GM12873 (cell line): ENCODE measurements around the gene AP4E1.

Source experiments
- CTCF ChIP-seq: IDR thresholded peaks from 2 replicates; pipeline ENCODE4 v1.5.1; 2012; ENCODE audit warnings: low read depth, mild to moderate bottlenecking, moderate library complexity, low read length, control low read depth; ENCODE audit not compliant: insufficient read depth; ENCODE audit errors: missing control alignments

Gene AP4E1

DNA sequence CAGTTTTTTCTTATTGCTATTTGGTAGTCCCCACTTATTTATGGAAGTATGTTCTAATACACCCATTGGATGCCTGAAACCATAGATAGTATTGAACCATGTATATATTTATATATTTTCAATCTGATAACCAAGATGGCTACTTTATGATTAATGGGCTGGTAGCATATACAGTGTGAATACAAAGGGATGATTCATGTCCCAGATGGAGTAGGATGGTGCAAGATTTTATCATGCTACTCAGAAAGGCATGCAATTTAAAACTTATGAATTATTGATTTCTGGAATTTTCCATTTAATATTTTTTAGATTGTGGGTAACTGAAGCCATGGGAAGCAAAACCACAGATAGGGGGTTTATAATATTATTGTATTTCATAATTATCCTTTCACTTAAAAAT, 35.2 kb downstream of the AP4E1 start:
- TF ChIP-seq CTCF = no peak

DNA sequence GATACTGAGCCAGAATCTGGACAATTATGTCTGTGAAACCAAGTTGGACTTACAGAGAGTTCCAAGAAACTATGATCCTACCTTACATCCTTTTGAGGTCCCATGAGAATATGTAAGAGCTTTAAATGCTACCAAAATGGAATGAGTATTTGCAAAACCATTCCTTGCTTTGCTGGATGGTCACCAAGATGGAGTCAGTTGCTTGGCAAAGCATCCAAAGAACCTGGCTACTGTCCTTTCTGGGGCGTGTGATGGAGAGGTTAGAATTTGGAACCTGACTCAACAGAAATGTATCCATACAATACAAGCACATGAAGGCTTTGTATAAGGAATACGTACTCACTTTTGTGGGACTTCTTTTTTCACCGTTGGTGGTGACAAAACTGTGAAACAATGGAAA, 36.2 kb downstream of the AP4E1 start:
- TF ChIP-seq CTCF = no peak

DNA sequence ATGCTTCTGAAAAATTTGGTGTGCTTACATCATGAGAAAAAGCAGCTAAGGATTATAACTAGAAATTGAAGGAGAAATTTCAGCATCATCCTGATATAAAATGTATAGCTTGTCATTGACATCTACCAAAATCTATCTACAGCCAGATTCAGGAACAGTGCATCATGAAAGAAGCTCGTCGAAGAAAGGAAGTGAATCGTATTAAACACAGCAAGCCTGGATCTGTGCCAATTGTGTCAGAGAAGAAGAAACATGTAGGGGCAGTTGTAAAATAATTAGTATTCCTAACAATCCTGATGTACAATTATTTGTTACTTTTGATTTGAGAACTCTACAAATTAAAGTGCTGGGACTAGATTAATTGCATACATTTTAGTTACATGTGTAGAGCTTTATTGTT, 37.2 kb downstream of the AP4E1 start:
- no peak for TF ChIP-seq CTCF

GRCh38 chr15:50953302-50953701, 44.8 kb downstream of the AP4E1 start:
- no peak for TF ChIP-seq CTCF

DNA sequence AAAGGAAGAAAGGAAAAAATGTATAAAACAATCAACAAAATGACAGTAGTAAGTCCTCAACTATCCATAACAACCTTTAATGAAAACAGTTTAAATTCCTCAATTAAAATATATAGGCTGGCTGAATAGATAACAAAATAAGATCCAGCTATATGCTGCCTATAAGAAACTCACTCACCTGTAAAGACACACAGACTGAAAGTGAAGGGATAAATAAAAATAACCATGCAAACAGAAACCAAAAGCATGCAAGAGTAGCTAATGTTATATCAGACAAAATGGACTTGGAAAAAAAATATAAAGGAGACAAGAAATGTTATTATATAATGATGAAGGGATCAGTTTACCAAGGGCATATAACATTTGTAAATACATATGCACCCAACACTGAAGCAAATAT, 51.2 kb downstream of the AP4E1 start:
- no peak for TF ChIP-seq CTCF

DNA sequence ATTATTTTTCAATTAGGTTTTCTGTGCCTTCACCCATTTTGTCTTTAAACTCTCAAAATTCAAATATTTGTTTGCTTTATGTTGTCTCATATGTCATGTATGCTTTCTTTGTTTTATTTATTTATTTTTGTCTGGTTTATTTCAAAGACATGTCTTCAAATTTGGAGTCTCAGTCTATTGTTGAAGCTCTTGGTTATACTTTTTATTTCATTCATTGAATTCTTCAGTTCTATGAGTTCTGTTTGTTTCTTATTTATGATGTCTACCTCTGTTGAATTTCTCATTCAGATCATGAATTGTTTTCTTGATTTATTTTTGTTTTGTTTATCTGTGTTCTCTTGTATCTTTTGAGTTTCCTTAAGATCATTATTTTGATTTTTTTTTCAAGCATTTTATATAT, 55.6 kb downstream of the AP4E1 start:
- TF ChIP-seq CTCF = no peak

- TF ChIP-seq CTCF = no peak
Measured at GRCh38 chr15:50968353-50968752, 59.9 kb downstream of the AP4E1 start.

DNA sequence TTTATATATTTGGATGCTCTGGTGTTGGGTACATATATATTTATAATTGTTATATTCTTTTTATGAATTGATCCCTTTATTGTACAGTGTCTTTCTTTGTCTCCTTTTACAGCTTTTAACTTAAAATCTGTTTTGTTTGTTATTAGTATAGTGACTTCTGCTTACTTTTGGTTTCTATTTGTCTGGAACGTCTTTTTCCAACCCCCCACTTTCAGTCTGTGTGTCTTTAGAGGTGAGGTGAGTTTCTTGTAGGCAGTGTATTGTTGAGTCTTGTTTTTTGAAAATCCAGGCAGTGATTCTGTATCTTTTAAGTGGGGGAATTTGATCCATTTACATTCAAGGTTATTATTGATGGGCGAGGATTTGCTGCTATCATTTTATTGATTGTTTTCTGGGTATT, 62.0 kb downstream of the AP4E1 start:
- no peak for TF ChIP-seq CTCF
